ENCODE measurements around the gene PANK2. TPM values are rescaled to one million over a fixed set of nuclear protein-coding genes. Genes with fewer than 3 reads are reported as not detected.

The PANK2 gene
- total RNA-seq, 1 experiment from 2014 or later = 41.6 TPM

DNA sequence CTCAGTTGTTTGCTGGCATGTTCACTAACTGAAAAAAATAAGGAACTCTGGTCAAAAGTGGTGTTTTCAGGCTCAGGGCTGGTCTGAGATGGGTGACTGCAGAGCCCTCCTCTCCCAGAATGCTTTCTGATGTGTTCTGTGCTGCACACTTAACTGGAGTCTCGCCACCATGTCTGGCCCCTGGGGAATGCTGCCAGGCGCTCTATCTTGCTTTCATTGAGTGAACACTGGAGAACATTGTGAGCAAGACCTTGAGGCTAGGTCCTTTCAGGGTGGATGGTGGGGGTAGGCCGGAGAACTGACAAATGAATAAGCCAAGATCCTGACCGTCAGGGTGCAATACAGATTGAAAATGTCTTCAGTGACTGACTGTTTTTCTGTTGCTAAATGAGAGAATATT is 19.5 kb downstream of the PANK2 start (continued):
- TF ChIP-seq, protein P1, sequence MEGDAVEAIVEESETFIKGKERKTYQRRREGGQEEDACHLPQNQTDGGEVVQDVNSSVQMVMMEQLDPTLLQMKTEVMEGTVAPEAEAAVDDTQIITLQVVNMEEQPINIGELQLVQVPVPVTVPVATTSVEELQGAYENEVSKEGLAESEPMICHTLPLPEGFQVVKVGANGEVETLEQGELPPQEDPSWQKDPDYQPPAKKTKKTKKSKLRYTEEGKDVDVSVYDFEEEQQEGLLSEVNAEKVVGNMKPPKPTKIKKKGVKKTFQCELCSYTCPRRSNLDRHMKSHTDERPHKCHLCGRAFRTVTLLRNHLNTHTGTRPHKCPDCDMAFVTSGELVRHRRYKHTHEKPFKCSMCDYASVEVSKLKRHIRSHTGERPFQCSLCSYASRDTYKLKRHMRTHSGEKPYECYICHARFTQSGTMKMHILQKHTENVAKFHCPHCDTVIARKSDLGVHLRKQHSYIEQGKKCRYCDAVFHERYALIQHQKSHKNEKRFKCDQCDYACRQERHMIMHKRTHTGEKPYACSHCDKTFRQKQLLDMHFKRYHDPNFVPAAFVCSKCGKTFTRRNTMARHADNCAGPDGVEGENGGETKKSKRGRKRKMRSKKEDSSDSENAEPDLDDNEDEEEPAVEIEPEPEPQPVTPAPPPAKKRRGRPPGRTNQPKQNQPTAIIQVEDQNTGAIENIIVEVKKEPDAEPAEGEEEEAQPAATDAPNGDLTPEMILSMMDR (IDR thresholded peaks at IDR 0.05 in 2 of 3, conservative IDR thresholded peaks at IDR 0.05 in 1 of 3; ENCODE audit: borderline replicate concordance in 1 of 3, insufficient read depth in 1 of 3, low read depth in 2 of 3, low read length in 2 of 3) = no peak
- TF ChIP-seq EZH2 (IDR thresholded peaks at IDR 0.05) (no peak), ZFX (IDR thresholded peaks at IDR 0.05) (no peak), EZH2phosphoT487 (IDR thresholded peaks at IDR 0.05; ENCODE audit: borderline replicate concordance) (no peak), SP1 (IDR thresholded peaks at IDR 0.05; ENCODE audit: low read depth) (no peak), POLR2A (IDR thresholded peaks at IDR 0.05; ENCODE audit: borderline replicate concordance, extremely low read depth, insufficient read depth, insufficient read length) (no peak), POLR2AphosphoS5 (IDR thresholded peaks at IDR 0.05; ENCODE audit: low read depth, low read length) (no peak), TCF7L2 (IDR thresholded peaks at IDR 0.05; ENCODE audit: borderline replicate concordance, extremely low read depth, insufficient read depth, insufficient read length) (no peak)
- TF ChIP-seq, protein P2, sequence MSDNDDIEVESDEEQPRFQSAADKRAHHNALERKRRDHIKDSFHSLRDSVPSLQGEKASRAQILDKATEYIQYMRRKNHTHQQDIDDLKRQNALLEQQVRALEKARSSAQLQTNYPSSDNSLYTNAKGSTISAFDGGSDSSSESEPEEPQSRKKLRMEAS (IDR thresholded peaks at IDR 0.05) = no peak

DNA sequence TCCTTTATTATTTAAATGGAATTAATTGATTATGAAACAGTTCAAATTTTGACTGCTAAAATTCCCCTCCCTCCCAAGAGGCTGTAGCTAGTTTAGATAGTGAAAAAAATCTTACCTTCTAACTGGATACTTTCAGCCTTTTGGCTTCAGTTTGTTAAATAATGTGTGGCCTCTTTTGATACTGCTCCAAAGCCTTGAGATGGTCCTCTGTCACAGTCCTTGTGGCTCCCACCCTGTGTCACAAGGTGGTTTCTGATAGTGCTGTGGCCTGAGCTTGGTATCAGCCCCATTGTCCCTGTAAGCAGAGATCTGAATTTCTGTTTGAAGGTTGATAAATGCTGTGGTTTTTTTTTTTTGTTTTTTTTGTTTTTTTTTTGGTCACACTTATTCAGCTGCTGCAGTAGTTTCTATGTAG is 20.8 kb downstream of the PANK2 start:
- peaks cover 42 to 56% of the 10 kb centered on the region in 2 experiments for H3K36me3 ChIP-seq (ENCODE audit: control insufficient read depth in 1 of 2, insufficient read depth in 2 of 2, low read length in 2 of 2)
- DNase-seq (ENCODE audit: low read depth, low spot score) (no peak), ATAC-seq (no peak)
- CTCF ChIA-PET = no interaction called here
- intact Hi-C loops (cut with micrococcal nuclease) = no loop called here
- H3K4me3 ChIP-seq (replicated peaks in 1 of 2; ENCODE audit: low read depth in 1 of 2, low read length in 2 of 2) = no peak overlapping the region
- TF ChIP-seq, protein P1 (IDR thresholded peaks at IDR 0.05 in 2 of 3, conservative IDR thresholded peaks at IDR 0.05 in 1 of 3; ENCODE audit: borderline replicate concordance in 1 of 3, insufficient read depth in 1 of 3, low read depth in 2 of 3, low read length in 2 of 3) = no peak
- TF ChIP-seq POLR2A (IDR thresholded peaks at IDR 0.05; ENCODE audit: borderline replicate concordance, extremely low read depth, insufficient read depth, insufficient read length) = no peak
- no peak for TF ChIP-seq EZH2phosphoT487 (IDR thresholded peaks at IDR 0.05; ENCODE audit: borderline replicate concordance)
- no peak for TF ChIP-seq CBX3 (IDR thresholded peaks at IDR 0.05; ENCODE audit: low read depth)
- TF ChIP-seq ZFX (IDR thresholded peaks at IDR 0.05) = no peak
- POLR2A ChIA-PET = no interaction called here
- H3K27ac ChIP-seq (ENCODE audit: low read depth, low read length) = no peak overlapping the region
- H3K79me2 ChIP-seq (ENCODE audit: insufficient read depth, low read length) = peaks cover 98% of the 10 kb centered on the region
- RAD21 ChIA-PET (ENCODE audit: low non-redundant PET in 1 of 2, low total read pairs in 2 of 2, uncharacterized antibody in 2 of 2, unreplicated experiment in 2 of 2) = no interaction called here
- H3K9me2 ChIP-seq (ENCODE audit: insufficient read depth) = no peaks in the 10 kb centered on the region
- peaks cover 0 to under 1% of the 10 kb centered on the region in 2 experiments; a peak in 1 of 4 replicates for H3K4me1 ChIP-seq (ENCODE audit: control insufficient read depth in 1 of 2, insufficient read depth in 2 of 2, low read length in 2 of 2)
- BruUV-seq (replicated peaks) = no TSS peak
- no peaks in the 10 kb centered on the region for H3K9me3 ChIP-seq (ENCODE audit: control insufficient read depth in 1 of 2, insufficient read depth in 1 of 2, low read depth in 1 of 2, low read length in 2 of 2)
- H2AFZ ChIP-seq (ENCODE audit: low read depth, low read length, poor library complexity, severe bottlenecking) = no peak overlapping the region
- no peaks in the 10 kb centered on the region for H3K27me3 ChIP-seq (ENCODE audit: insufficient read depth, low read length)
- H3K9ac ChIP-seq (ENCODE audit: low read length) = no peak overlapping the region
- H3K4me2 ChIP-seq (ENCODE audit: low read length) = no peak overlapping the region
- H4K20me1 ChIP-seq (ENCODE audit: insufficient read depth) = peaks cover 11% of the 10 kb centered on the region; the same call in 1 of the 2 replicates
